Body of pancreas (tissue), 4 donors: ENCODE results near the gene DIDO1. TPM values are rescaled to one million over a fixed set of nuclear protein-coding genes. Genes with fewer than 3 reads are reported as not detected.

ENCODE experiments used
- ATAC-seq: fragments of 150-250 bp; one replicate; pipeline ENCODE4 v1.9.1; 2016
- DNase-seq, 4 donors: peaks; one replicate each; pipeline ENCODE4 v3.0.0-alpha.2; 2019
- H3K27ac ChIP-seq, 4 donors: fragments of 200-600 bp; sonication (generic); 1 replicate in 3 of 4; 2 replicates in 1 of 4; pipeline versions ENCODE4 v1.5.1 to v1.6.1; 2016 to 2019; ENCODE audit warnings: mild to moderate bottlenecking in 1 of 4, mixed read lengths in 1 of 4, moderate library complexity in 1 of 4
- H3K27me3 ChIP-seq, 2 donors: fragments of 200-600 bp; sonication (generic); one replicate each; pipeline ENCODE4 v1.6.0; 2016; ENCODE audit warnings: mild to moderate bottlenecking in 1 of 2
- H3K36me3 ChIP-seq, 2 donors: fragments of 200-600 bp; sonication (generic); replicated peaks in 1 of 2; 2 replicates each; pipeline ENCODE4 v1.5.1; 2016; ENCODE audit warnings: low read depth in 2 of 2; ENCODE audit not compliant: insufficient read depth in 1 of 2
- H3K4me1 ChIP-seq: fragments of 200-600 bp; sonication (generic); one replicate; pipeline ENCODE4 v1.6.0; 2016
- H3K4me3 ChIP-seq, 2 donors: fragments of 200-600 bp; sonication (generic); 1 replicate in 1 of 2; 2 replicates in 1 of 2; pipeline ENCODE4 v1.5.1; 2016 to 2019
- H3K9me3 ChIP-seq, 3 donors: fragments of 200-600 bp; sonication (generic); 1 replicate in 2 of 3; 2 replicates in 1 of 3; pipeline ENCODE4 v1.5.1; 2016
- CTCF ChIP-seq, 7 experiments: fragments of 450-650 bp in 4 of 7; fragments of 200-600 bp in 3 of 7; sonication (generic) in 3 of 7; IDR thresholded peaks; one replicate each; pipeline ENCODE4 v1.5.1; 2016 to 2019; ENCODE audit warnings: antibody characterized with exemption in 7 of 7
- POLR2A ChIP-seq, 3 donors: fragments of 450-650 bp; IDR thresholded peaks; one replicate each; pipeline ENCODE4 v1.6.1; 2016; ENCODE audit warnings: antibody characterized with exemption in 3 of 3, mild to moderate bottlenecking in 2 of 3
- WGBS, 2 donors: methylation state at CpG; one replicate each; pipeline ENCODE4 v1.1.5; 2017; 5-methylcytosine and 5-hydroxymethylcytosine counted together
- intact Hi-C: fragments of 100-400 bp; cut with DNase I; formaldehyde crosslinking; loops from one replicate; pipeline ENCODE4 v1.15.1; 2023
- total RNA-seq, 2 donors: library from RNA; depleted of rRNA; stranded (reverse); fragments of >200 nt; gene quantifications; one replicate each; pipeline ENCODE4 v1.1.0, GENCODE V29; 2016

The DIDO1 gene
- total RNA-seq, 2 donors from 2014 or later = 38.4 to 51.7 TPM

GRCh38 chr20:62935204-62935967, 9.1 kb upstream of the DIDO1 start:
- intact Hi-C loops = no loop called here
- 76% methylated on average over 12 of the region's 12 CpGs for WGBS, 2 donors
- DNase-seq = no peak

GRCh38 chr20:62933966-62934365, 7.7 kb upstream of the DIDO1 start:
- 58 to 68% methylated on average over 3 of the region's 3 CpGs for WGBS, 2 donors
- DNase-seq (peak in 1 of 4 donors; percentile 4), ATAC-seq (no peak)
- Histone ChIP-seq H3K36me3 (no peaks in the 10 kb centered on the region), H3K27ac (no peak overlapping the region), H3K4me1 (peaks cover 41% of the 10 kb centered on the region), H3K27me3 (no peaks in the 10 kb centered on the region), H3K4me3 (no peak overlapping the region), H3K9me3 (no peaks in the 10 kb centered on the region)
- TF ChIP-seq CTCF (IDR thresholded peaks at IDR 0.05) = no peak
- no peak for TF ChIP-seq POLR2A (IDR thresholded peaks at IDR 0.05)
- intact Hi-C loops = no loop called here

More at GRCh38 chr20:62935204-62935967, 9.1 kb upstream of the DIDO1 start:
- TF ChIP-seq CTCF (IDR thresholded peaks at IDR 0.05) (no peak), POLR2A (IDR thresholded peaks at IDR 0.05) (no peak)
- H3K4me3 ChIP-seq = no peak overlapping the region
- H3K9me3 ChIP-seq = no peaks in the 10 kb centered on the region
- H3K27me3 ChIP-seq = no peaks in the 10 kb centered on the region
- ATAC-seq = no peak
- no peaks in the 10 kb centered on the region for H3K36me3 ChIP-seq
- H3K4me1 ChIP-seq = peaks cover 45% of the 10 kb centered on the region
- H3K27ac ChIP-seq = no peak overlapping the region

- intact Hi-C loops = no loop called here
- DNase-seq (no peak), ATAC-seq (no peak)
- no peaks in the 10 kb centered on the region for H3K9me3 ChIP-seq
- no peaks in the 10 kb centered on the region for H3K27me3 ChIP-seq
- no peak overlapping the region for H3K27ac ChIP-seq
- H3K4me1 ChIP-seq = peaks cover 60% of the 10 kb centered on the region
- 66 to 77% methylated on average over 9 of the region's 9 CpGs for WGBS, 2 donors
- TF ChIP-seq POLR2A (IDR thresholded peaks at IDR 0.05) = no peak
- TF ChIP-seq CTCF (IDR thresholded peaks at IDR 0.05) = no peak
- H3K4me3 ChIP-seq = no peak overlapping the region
- H3K36me3 ChIP-seq = no peaks in the 10 kb centered on the region
These were observed 5.2 kb upstream of the DIDO1 start for GRCh38 chr20:62931464-62931863.

- DNase-seq (peak; percentile 66 to 82 (median 79)), ATAC-seq (peak; percentile 54)
- TF ChIP-seq CTCF (IDR thresholded peaks at IDR 0.05) (no peak), POLR2A (IDR thresholded peaks at IDR 0.05) (peak in 2 of 3 donors; percentile 56 to 59)
- Histone ChIP-seq H3K4me1 (peaks cover 47% of the 10 kb centered on the region), H3K9me3 (no peaks in the 10 kb centered on the region), H3K36me3 (no peaks in the 10 kb centered on the region), H3K27me3 (no peaks in the 10 kb centered on the region), H3K4me3 (peak overlapping the region in 1 of 2 donors; percentile 40), H3K27ac (peak overlapping the region; percentile 74 to 98 (median 77))
- WGBS, 2 donors = 2% methylated on average over 19 to 34 of the region's 44 CpGs
- intact Hi-C loops = no loop called here
These were observed 2.8 kb upstream of the DIDO1 start for GRCh38 chr20:62929051-62929538.
